Measurements from ENCODE around the gene CUL4A. TPM values are rescaled to one million over a fixed set of nuclear protein-coding genes. Genes with fewer than 3 reads are reported as not detected.
A peak's percentile ranks its signal among the peaks of the same experiment; 100 is the strongest.

CUL4A gene
- total and polyA plus RNA-seq, 9 of the 15 experiments (the other 6 are each of a cell fraction or from before 2014, with no cell fraction given): 21.1 to 92.0 (median 63.2) TPM

GRCh38 chr13:113187263-113187669 lies 22.1 kb upstream of the CUL4A start (continued):
- TF ChIP-seq, protein P1, sequence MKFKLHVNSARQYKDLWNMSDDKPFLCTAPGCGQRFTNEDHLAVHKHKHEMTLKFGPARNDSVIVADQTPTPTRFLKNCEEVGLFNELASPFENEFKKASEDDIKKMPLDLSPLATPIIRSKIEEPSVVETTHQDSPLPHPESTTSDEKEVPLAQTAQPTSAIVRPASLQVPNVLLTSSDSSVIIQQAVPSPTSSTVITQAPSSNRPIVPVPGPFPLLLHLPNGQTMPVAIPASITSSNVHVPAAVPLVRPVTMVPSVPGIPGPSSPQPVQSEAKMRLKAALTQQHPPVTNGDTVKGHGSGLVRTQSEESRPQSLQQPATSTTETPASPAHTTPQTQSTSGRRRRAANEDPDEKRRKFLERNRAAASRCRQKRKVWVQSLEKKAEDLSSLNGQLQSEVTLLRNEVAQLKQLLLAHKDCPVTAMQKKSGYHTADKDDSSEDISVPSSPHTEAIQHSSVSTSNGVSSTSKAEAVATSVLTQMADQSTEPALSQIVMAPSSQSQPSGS (CRISPR knock-in tag; IDR thresholded peaks at IDR 0.05): no peak
- TF ChIP-seq JUN (IDR thresholded peaks at IDR 0.05; ENCODE audit: borderline replicate concordance, low read depth, low read length) (peak; percentile 89), JUN (CRISPR knock-in tag; IDR thresholded peaks at IDR 0.05; ENCODE audit: borderline replicate concordance) (no peak), RCOR1 (IDR thresholded peaks at IDR 0.05; ENCODE audit: borderline replicate concordance in 1 of 2, low read depth in 2 of 2, low read length in 2 of 2) (peak in 1 of 2 experiments; percentile 79; a peak in 1 of 4 replicates), CBFA2T2 (conservative IDR thresholded peaks at IDR 0.05) (no peak), ZNF79 (CRISPR knock-in tag; IDR thresholded peaks at IDR 0.05; ENCODE audit: low read depth) (no peak), GATAD2A (IDR thresholded peaks at IDR 0.05) (no peak), ZNF444 (CRISPR knock-in tag; IDR thresholded peaks at IDR 0.05) (no peak), MAFG (tag; conservative IDR thresholded peaks at IDR 0.05) (no peak), SMARCB1 (IDR thresholded peaks at IDR 0.05; ENCODE audit: insufficient read length, low read depth) (no peak), SRSF3 (IDR thresholded peaks at IDR 0.05; ENCODE audit: insufficient read depth, low read length) (no peak), SMARCA4 (IDR thresholded peaks at IDR 0.05) (peak; percentile 67; the same call in 1 of the 2 replicates), ZNF121 (CRISPR knock-in tag; conservative IDR thresholded peaks at IDR 0.05) (no peak), PCBP2 (IDR thresholded peaks at IDR 0.05; ENCODE audit: low read depth, low read length, poor library complexity, severe bottlenecking) (no peak), SRF (CRISPR knock-in tag; IDR thresholded peaks at IDR 0.05) (no peak), SUPT5H (IDR thresholded peaks at IDR 0.05) (no peak), TCF3 (CRISPR knock-in tag; IDR thresholded peaks at IDR 0.05) (no peak), C11orf30 (IDR thresholded peaks at IDR 0.05; ENCODE audit: low read depth) (no peak), SIN3A (IDR thresholded peaks at IDR 0.05; ENCODE audit: borderline replicate concordance in 2 of 2, control insufficient read depth in 1 of 2, low read depth in 2 of 2, low read length in 2 of 2) (no peak), ZFP30 (CRISPR knock-in tag; IDR thresholded peaks at IDR 0.05; ENCODE audit: borderline replicate concordance) (no peak), MED1 (CRISPR knock-in tag; IDR thresholded peaks at IDR 0.05; ENCODE audit: borderline replicate concordance) (no peak), HDAC6 (IDR thresholded peaks at IDR 0.05; ENCODE audit: low read depth, low read length) (no peak), SFPQ (IDR thresholded peaks at IDR 0.05; ENCODE audit: low read depth, low read length) (no peak)
- TF ChIP-seq, protein P2, sequence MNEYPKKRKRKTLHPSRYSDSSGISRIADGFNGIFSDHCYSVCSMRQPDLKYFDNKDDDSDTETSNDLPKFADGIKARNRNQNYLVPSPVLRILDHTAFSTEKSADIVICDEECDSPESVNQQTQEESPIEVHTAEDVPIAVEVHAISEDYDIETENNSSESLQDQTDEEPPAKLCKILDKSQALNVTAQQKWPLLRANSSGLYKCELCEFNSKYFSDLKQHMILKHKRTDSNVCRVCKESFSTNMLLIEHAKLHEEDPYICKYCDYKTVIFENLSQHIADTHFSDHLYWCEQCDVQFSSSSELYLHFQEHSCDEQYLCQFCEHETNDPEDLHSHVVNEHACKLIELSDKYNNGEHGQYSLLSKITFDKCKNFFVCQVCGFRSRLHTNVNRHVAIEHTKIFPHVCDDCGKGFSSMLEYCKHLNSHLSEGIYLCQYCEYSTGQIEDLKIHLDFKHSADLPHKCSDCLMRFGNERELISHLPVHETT (CRISPR knock-in tag; conservative IDR thresholded peaks at IDR 0.05 in 1 of 2, IDR thresholded peaks at IDR 0.05 in 1 of 2): no peak

All from K562 (cell line).